ENCODE results near the gene TMEM253. TPM values are rescaled to one million over a fixed set of nuclear protein-coding genes. Genes with fewer than 3 reads are reported as not detected.

TMEM253 gene
- total and polyA plus RNA-seq, 2 experiments from 2014 or later = 0.59 to 0.95 TPM

DNA sequence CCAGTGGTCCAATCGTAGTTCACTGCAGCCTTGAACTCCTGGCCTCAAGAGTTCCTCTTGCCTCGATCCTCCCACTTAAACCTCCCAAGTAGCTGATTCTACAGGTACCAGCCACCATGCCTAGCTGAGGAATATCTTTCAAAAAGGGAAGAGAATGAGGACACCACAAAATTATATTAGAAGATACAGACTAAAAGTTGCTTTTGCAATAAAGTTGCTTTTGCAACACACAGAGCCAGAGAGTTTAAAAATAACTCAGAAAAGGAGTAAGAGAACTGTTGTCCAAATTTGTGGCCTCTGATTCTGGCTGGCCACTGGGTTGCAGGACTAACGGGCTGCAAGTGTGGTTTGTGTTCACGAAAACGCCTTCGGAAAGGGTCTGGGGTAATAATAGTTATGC is 19.8 kb downstream of the TMEM253 start:
- Histone ChIP-seq H3K79me2 (replicated peaks; ENCODE audit: insufficient read depth) (no peaks in the 10 kb centered on the region), H3K36me3 (ENCODE audit: insufficient read depth) (no peaks in the 10 kb centered on the region), H4K20me1 (replicated peaks; ENCODE audit: insufficient read depth) (no peaks in the 10 kb centered on the region), H2AFZ (no peak overlapping the region), H3K9me2 (ENCODE audit: insufficient read depth) (no peaks in the 10 kb centered on the region), H3K4me3 (no peak overlapping the region), H3F3A (replicated peaks; ENCODE audit: low read depth) (no peaks in the 10 kb centered on the region), H3K4me1 (ENCODE audit: insufficient read depth) (no peaks in the 10 kb centered on the region; the same call in 1 of the 2 replicates), H3K27me3 (ENCODE audit: insufficient read depth) (no peaks in the 10 kb centered on the region), H3K27ac (ENCODE audit: low read depth) (no peak overlapping the region), H3K4me2 (no peak overlapping the region)
- Mint-ChIP-seq H3K4me1 (peaks cover 4% of the 10 kb centered on the region; the same call in 2 of the 3 replicates), H3K36me3 (ENCODE audit: low read depth) (no peaks in the 10 kb centered on the region), H3K27ac (no peak overlapping the region), H3K27me3 (ENCODE audit: insufficient read depth, low read depth, poor library complexity) (peaks cover 3% of the 10 kb centered on the region), H3K9me3 (no peaks in the 10 kb centered on the region), H3K4me3 (no peak overlapping the region)
- TF ChIP-seq NANOG (IDR thresholded peaks at IDR 0.05; ENCODE audit: borderline replicate concordance) (no peak), JUNB (IDR thresholded peaks at IDR 0.05; ENCODE audit: unreplicated experiment) (no peak), CTCF (conservative IDR thresholded peaks at IDR 0.05; ENCODE audit: low read depth in 2 of 2) (no peak), POLR2AphosphoS5 (IDR thresholded peaks at IDR 0.05; ENCODE audit: low read depth) (no peak), ZNF331 (CRISPR knock-in tag; IDR thresholded peaks at IDR 0.05; ENCODE audit: low read depth) (no peak), CREB1 (CRISPR knock-in tag; IDR thresholded peaks at IDR 0.05; ENCODE audit: low read depth) (no peak), ZNF462 (CRISPR knock-in tag; IDR thresholded peaks at IDR 0.05) (no peak), STAT1 (IDR thresholded peaks at IDR 0.05; ENCODE audit: unreplicated experiment) (no peak), EZH2 (IDR thresholded peaks at IDR 0.05; ENCODE audit: low read depth, unreplicated experiment) (no peak), ZNF114 (CRISPR knock-in tag; IDR thresholded peaks at IDR 0.05) (no peak), EZH2phosphoT487 (IDR thresholded peaks at IDR 0.05; ENCODE audit: unreplicated experiment) (no peak)
- TF ChIP-seq, protein P1, sequence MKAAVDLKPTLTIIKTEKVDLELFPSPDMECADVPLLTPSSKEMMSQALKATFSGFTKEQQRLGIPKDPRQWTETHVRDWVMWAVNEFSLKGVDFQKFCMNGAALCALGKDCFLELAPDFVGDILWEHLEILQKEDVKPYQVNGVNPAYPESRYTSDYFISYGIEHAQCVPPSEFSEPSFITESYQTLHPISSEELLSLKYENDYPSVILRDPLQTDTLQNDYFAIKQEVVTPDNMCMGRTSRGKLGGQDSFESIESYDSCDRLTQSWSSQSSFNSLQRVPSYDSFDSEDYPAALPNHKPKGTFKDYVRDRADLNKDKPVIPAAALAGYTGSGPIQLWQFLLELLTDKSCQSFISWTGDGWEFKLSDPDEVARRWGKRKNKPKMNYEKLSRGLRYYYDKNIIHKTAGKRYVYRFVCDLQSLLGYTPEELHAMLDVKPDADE (IDR thresholded peaks at IDR 0.05) = no peak
- TF ChIP-seq, protein P2, sequence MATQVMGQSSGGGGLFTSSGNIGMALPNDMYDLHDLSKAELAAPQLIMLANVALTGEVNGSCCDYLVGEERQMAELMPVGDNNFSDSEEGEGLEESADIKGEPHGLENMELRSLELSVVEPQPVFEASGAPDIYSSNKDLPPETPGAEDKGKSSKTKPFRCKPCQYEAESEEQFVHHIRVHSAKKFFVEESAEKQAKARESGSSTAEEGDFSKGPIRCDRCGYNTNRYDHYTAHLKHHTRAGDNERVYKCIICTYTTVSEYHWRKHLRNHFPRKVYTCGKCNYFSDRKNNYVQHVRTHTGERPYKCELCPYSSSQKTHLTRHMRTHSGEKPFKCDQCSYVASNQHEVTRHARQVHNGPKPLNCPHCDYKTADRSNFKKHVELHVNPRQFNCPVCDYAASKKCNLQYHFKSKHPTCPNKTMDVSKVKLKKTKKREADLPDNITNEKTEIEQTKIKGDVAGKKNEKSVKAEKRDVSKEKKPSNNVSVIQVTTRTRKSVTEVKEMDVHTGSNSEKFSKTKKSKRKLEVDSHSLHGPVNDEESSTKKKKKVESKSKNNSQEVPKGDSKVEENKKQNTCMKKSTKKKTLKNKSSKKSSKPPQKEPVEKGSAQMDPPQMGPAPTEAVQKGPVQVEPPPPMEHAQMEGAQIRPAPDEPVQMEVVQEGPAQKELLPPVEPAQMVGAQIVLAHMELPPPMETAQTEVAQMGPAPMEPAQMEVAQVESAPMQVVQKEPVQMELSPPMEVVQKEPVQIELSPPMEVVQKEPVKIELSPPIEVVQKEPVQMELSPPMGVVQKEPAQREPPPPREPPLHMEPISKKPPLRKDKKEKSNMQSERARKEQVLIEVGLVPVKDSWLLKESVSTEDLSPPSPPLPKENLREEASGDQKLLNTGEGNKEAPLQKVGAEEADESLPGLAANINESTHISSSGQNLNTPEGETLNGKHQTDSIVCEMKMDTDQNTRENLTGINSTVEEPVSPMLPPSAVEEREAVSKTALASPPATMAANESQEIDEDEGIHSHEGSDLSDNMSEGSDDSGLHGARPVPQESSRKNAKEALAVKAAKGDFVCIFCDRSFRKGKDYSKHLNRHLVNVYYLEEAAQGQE (IDR thresholded peaks at IDR 0.05; ENCODE audit: unreplicated experiment) = no peak
- no peak for ATAC-seq
- no peak for DNase-seq (ENCODE audit: low spot score)

Measured in GM23338 (cell line).